Large intestine (tissue), 3 donors: ENCODE data around the gene GAGE12J. TPM values are rescaled to one million over a fixed set of nuclear protein-coding genes. Genes with fewer than 3 reads are reported as not detected.
"Not testable (repeated sequence)": the region's sequence is repeated elsewhere in the genome, so short reads cannot be mapped to it uniquely, and the experiment has no call there.

ENCODE experiments used
- DNase-seq, 2 donors: peaks; one replicate each; pipeline versions ENCODE4 v3.0.0 to v3.0.0-alpha.2; 2013
- H3K27ac ChIP-seq: one replicate; pipeline ENCODE4 v1.5.1; 2013; ENCODE audit warnings: low read length
- H3K27me3 ChIP-seq: 2 replicates; pipeline ENCODE4 v1.6.1; 2013; ENCODE audit warnings: low read length; ENCODE audit not compliant: control insufficient read depth, insufficient read depth
- H3K36me3 ChIP-seq: 2 replicates; pipeline ENCODE4 v1.6.1; 2013; ENCODE audit warnings: low read length; ENCODE audit not compliant: control insufficient read depth, insufficient read depth
- H3K4me1 ChIP-seq: one replicate; pipeline ENCODE4 v1.6.1; 2013; ENCODE audit warnings: low read length; ENCODE audit not compliant: control insufficient read depth, insufficient read depth
- H3K4me3 ChIP-seq: one replicate; pipeline ENCODE4 v1.5.1; 2013; ENCODE audit warnings: low read length
- H3K9me3 ChIP-seq: one replicate; pipeline ENCODE4 v1.6.1; 2013; ENCODE audit warnings: mild to moderate bottlenecking, low read depth, low read length, moderate library complexity; ENCODE audit not compliant: control insufficient read depth
- WGBS: methylation state at CpG from one replicate; pipeline ENCODE4 v1.1.5; 2013; ENCODE audit warnings: low lambda C conversion rate; ENCODE audit not compliant: insufficient coverage; 5-methylcytosine and 5-hydroxymethylcytosine counted together
- polyA plus RNA-seq: library from polyadenylated mRNA; unstranded; fragments of 120-200 nt; gene quantifications from one replicate; pipeline ENCODE4 v1.2.1, GENCODE V29; 2013

Gene GAGE12J
- polyA plus RNA-seq, 1 donor: not detected

DNA sequence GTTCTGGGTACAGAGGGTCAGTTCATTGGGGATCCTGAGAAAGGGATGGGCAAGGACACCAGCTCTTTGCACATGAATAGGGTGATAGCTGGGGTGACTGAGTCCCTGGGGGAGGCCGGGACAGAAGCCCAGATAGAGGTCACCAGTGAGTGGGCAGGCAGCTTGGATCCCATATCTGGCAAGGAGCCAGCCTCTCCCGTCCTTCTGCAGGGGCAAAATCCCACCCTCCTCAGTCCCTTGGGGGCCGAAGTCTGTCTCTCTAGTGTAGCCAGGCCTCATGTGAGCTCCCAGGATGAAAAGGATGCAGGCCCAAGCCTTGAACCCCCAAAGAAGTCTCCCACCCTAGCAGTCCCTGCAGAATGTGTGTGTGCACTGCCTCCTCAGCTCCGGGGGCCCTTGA lies 35.3 kb upstream of the GAGE12J start:
- Histone ChIP-seq H3K27me3 (no peaks in the 10 kb centered on the region), H3K4me1 (no peaks in the 10 kb centered on the region), H3K27ac (no peak overlapping the region), H3K36me3 (peaks cover 2% of the 10 kb centered on the region), H3K9me3 (no peaks in the 10 kb centered on the region), H3K4me3 (no peak overlapping the region)
- no CpG with 5 or more reads among the region's 4 CpGs for WGBS
- no peak for DNase-seq

DNA sequence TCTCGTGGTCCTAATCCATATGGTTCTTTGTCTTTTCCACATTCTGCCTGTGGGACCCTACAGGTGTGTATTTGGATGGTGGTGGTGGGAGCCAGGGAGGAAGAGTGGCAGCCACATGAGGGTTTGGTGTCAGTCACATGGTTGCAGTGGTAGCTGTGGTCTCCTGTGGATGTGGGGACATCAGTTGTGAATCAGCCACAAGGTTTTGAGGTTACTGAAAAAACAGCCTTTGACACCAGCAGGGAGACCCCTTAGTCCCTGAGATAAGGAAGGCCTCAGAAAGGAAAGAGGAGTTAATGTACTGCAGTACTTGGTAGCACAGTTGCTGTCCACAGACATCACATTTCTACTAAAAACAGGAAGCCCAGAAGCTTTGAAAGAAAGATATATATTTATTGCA lies 34.2 kb upstream of the GAGE12J start:
- no peak overlapping the region for H3K4me3 ChIP-seq
- no peaks in the 10 kb centered on the region for H3K9me3 ChIP-seq
- H3K36me3 ChIP-seq: peaks cover 2% of the 10 kb centered on the region
- DNase-seq: no peak
- H3K4me1 ChIP-seq: no peaks in the 10 kb centered on the region
- no peaks in the 10 kb centered on the region for H3K27me3 ChIP-seq
- WGBS: no CpG with 5 or more reads among the region's 1 CpG
- H3K27ac ChIP-seq: no peak overlapping the region

DNA sequence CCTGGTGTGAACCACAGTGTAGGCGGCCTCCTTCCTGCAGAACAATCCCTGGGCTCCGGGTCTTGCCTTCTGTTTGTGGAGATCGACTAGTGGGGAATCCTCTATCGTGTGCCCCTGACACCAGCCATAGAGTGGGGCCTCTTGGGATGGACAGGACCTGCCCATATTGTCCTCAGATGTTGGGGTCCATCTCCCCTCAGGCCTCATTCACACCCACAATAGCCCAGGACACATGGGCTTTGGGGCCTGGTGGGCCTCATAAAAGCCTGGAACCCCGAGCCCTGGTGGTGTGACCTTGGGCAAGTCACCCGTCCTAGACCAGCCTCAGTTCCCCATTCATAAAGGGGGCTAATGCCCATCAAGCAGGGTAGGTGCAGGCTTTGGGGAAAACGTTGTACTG lies 31.6 kb upstream of the GAGE12J start:
- no CpG with 5 or more reads among the region's 7 CpGs for WGBS
- H3K27ac ChIP-seq: no peak overlapping the region
- H3K4me3 ChIP-seq: no peak overlapping the region
- no peaks in the 10 kb centered on the region for H3K9me3 ChIP-seq
- no peaks in the 10 kb centered on the region for H3K27me3 ChIP-seq
- H3K4me1 ChIP-seq: no peaks in the 10 kb centered on the region
- no peak for DNase-seq
- H3K36me3 ChIP-seq: peaks cover 2% of the 10 kb centered on the region

DNA sequence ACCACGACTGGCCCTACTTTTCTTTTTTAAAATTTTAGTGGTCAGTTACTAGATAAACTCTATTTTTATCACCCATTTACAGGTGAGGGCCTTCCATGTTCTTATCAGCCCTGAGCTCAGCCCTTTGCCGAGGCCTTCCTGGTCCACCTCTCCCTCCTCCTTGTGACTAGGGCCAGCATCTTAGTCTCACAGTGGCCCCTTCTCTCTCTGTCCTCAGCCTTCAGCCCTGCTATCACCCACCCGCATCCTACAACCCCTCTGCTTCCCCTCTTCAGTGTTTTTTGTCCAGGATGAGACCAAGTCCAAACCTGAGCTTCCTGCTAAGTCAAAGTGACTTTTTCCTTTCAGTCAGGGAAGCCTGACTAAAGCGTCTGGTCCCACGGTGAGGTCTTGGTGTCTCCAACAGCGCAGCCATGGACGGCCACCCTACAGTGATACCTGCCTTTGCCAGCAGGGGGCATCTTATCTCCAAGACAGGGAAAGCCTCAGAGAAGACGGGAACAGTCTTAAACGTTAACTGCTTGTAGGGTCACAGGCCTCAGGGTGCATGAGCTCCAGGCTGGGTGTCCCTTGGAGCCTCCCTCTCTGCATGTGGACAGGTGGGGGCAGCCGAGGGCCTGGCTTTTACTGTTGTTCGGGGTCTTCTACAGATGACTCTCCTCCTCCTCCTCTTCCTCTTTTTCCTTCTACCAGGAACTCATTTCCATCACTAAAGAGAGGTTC lies 30.1 kb upstream of the GAGE12J start:
- Histone ChIP-seq H3K36me3 (no peaks in the 10 kb centered on the region), H3K9me3 (no peaks in the 10 kb centered on the region), H3K4me1 (no peaks in the 10 kb centered on the region), H3K27me3 (no peaks in the 10 kb centered on the region), H3K27ac (no peak overlapping the region), H3K4me3 (no peak overlapping the region)
- no CpG with 5 or more reads among the region's 11 CpGs for WGBS
- peak; percentile 13 to 16 for DNase-seq

DNA sequence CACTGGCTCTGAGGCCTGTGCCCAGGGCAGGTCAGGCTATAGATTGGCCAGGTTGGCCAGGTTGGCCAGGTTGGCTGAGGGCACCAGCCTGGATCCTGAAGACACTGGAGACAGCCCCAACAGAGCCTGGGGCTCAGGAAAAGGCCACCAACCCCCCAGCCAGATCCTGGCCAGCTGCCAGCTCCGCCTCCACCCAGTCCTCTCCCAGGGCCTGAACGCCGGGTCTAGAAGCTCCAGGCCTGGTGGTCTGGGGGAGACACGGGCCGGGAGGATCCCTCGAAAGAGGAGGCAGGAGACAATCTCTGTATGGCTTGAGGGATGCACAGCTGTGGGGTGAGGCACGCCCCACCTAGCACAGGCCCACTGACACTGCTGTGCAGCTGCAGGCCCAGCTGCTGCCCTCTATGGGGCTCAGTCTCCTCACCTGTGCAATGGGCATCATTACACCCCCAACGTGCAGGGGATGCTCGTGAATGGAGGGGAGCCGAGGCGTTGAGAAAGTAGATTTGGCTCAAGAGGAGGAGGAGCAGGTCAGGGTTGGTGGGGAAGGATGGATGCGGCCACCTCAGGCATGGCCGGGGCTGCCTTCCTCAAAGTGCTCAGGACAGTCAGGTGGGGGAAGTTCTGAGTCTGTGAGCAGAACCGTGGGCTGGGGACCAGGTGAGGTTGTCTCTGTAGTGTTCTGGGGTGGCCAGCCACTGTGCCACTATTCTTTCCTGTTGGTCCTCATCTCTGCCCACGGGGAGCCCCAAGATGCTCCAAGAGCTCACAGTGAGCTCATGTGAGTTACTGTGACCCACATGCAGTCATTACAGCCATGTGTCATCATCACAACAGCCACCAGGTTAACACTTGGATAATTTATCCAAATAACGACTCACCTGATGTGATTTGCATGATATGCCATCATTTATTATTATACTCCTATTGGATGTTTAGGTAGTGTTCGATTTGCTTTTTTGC lies 29.2 kb upstream of the GAGE12J start:
- DNase-seq: no peak
- H3K36me3 ChIP-seq: no peaks in the 10 kb centered on the region
- WGBS: no CpG with 5 or more reads among the region's 17 CpGs
- no peak overlapping the region for H3K27ac ChIP-seq
- no peaks in the 10 kb centered on the region for H3K27me3 ChIP-seq
- H3K4me1 ChIP-seq: no peaks in the 10 kb centered on the region
- no peaks in the 10 kb centered on the region for H3K9me3 ChIP-seq
- no peak overlapping the region for H3K4me3 ChIP-seq

DNA sequence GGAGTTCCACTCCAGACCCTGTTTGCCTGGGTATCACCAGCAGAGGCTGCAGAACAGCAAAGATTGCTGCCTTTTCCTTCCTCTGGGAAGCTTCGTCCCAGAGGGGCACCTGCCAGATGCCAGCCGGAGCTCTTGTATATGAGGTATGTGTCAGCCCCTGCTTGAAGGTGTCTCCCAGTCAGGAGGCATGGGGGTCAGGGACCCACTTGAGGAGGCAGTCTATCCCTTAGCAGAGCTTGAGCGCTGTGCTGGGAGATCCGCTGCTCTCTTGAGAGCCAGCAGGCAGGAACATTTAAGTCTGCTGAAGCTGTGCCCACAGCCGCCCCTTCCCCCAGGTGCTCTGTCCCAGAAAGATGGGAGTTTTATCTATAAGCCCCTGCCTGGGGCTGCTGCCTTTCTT lies 22.5 kb upstream of the GAGE12J start:
- H3K9me3 ChIP-seq, H3K36me3 ChIP-seq, H3K4me1 ChIP-seq, H3K27me3 ChIP-seq, DNase-seq, H3K27ac ChIP-seq, H3K4me3 ChIP-seq: not testable (repeated sequence)
- WGBS: no CpG with 5 or more reads among the region's 5 CpGs

DNA sequence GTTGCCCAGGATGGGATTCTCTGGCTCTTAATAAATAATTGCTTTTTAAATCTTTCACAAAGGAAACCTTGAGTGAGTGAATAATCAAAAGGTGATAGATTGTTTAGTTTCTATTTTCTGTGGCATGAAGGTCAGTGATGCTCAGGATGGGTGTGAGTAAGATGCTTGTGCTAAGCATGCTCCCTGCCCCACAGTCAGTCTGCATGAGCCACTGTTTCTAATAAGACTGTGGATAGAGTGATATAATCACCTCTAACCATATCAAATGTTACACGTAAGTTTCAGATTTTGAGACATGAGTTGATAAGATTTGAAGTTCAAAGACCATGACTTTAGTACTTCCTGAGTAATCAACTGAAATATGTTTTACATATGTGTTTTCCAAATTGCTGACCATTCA lies 21.1 kb upstream of the GAGE12J start:
- WGBS: no CpG with 5 or more reads among the region's 1 CpG
- H3K27ac ChIP-seq: no peak overlapping the region
- no peak for DNase-seq
- H3K36me3 ChIP-seq: no peaks in the 10 kb centered on the region
- no peaks in the 10 kb centered on the region for H3K27me3 ChIP-seq
- no peak overlapping the region for H3K4me3 ChIP-seq
- no peaks in the 10 kb centered on the region for H3K9me3 ChIP-seq
- H3K4me1 ChIP-seq: no peaks in the 10 kb centered on the region

DNA sequence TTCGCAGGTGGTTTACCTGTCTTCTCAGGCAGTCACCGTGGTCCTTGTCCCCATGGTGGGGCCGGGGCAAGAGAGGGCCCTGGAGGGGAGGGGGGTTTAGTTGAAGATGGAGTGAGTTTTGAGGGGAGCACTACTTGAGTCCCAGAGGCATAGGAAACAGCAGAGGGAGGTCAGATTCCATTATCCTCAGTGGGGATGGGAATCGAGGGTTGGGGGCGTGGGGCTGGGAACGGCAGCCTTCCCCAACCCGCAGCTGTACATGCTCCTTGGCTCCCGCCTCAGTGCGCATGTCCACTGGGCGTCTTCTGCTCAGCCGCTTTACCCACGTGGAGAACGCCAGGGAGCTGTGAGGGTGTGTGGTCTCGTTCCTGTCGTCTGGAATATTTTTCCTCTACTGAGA lies 18.5 kb upstream of the GAGE12J start, which contains the start of gene GAGE10:
TSS of gene GAGE10 (plus strand) at position 301 of the 400 bp plus-strand sequence. CDS start 1,214 bp downstream, outside the sequence.
- WGBS: no CpG with 5 or more reads among the region's 15 CpGs
- H3K9me3 ChIP-seq: no peaks in the 10 kb centered on the region
- no peak within 1 kb of the TSS for H3K4me3 ChIP-seq
- DNase-seq: no peak
- H3K36me3 ChIP-seq: no peaks in the 10 kb centered on the region
- no peaks in the 10 kb centered on the region for H3K27me3 ChIP-seq
- no peaks in the 10 kb centered on the region for H3K4me1 ChIP-seq
- H3K27ac ChIP-seq: no peak within 1 kb of the TSS

DNA sequence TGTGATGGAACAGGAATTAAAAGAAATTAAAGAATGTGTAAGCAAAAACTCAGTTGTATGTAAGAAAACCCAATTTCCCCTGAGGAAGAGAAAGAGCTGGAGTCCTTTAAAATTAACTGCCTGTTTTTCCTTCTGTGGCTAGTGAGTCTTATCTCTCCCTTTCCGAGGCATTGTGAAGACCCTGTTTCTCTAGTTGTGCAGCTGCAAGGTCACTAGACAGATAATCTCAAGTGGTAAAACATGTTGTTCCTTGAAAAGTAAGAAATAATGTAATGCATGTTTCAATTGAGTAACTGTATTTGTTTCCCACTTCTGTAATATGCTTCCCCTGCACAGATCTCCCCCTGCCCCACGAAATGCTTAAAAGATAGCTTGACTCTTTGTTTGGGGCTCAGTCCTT lies 14.1 kb upstream of the GAGE12J start:
- not testable (repeated sequence) for H3K4me1 ChIP-seq, DNase-seq, H3K27ac ChIP-seq, H3K27me3 ChIP-seq, H3K9me3 ChIP-seq, H3K4me3 ChIP-seq, H3K36me3 ChIP-seq
- WGBS: no CpG with 5 or more reads among the region's 2 CpGs

DNA sequence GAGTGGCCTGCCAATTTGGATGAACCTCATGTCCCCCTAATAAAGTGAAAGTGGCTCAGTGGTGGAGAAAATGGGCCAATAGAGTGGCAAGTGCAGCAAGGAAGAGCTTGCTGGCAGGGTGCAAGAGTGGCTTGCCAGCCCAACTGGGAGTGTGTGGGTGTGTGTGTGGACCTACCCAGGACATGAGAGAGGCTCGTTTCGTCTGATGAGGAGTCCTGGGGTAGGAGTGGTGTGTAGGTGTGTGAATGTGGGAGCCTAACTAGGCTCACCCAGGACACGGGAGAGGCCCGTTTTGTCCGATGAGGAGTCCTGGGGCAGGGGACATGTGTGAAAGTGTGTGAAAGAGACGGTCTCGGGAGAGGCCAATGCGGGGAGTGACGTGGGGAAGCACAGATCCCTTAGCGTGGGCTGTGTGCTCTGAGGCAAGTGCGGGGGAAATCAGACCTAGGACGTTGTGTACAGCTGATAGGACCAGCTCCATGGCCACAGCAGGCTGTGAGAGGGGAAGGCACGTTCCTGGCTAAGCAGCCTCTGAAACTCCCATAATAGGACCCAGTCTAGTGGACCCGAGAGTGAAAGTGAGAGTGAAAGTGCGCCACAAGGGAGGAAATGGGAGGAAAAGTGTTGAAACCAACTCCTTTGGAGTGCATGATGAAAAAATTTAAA lies 13.1 kb upstream of the GAGE12J start:
- Histone ChIP-seq H3K27me3 (no peaks in the 10 kb centered on the region), H3K4me3 (no peak overlapping the region), H3K9me3 (no peaks in the 10 kb centered on the region), H3K4me1 (peaks cover 8% of the 10 kb centered on the region), H3K36me3 (no peaks in the 10 kb centered on the region), H3K27ac (no peak overlapping the region)
- peak; percentile 17 to 18 for DNase-seq
- 80% methylated on average over 2 of the region's 15 CpGs for WGBS
